ENCODE results near the gene PPDPF.
A peak's percentile ranks its signal among the peaks of the same experiment; 100 is the strongest.
"Not testable (repeated sequence)": the region's sequence is repeated elsewhere in the genome, so short reads cannot be mapped to it uniquely, and the experiment has no call there.

The PPDPF gene

GRCh38 chr20:63520504-63520933 lies at the start of gene PPDPF:
Gene PPDPF, plus strand, starts transcription at chr20:63520765. Its CDS starts 544 bp downstream, at chr20:63521309.
- Mint-ChIP-seq H3K4me1 (peaks cover 5% of the 10 kb centered on the region), H3K27me3 (no peaks in the 10 kb centered on the region), H3K9me3 (no peaks in the 10 kb centered on the region), H3K36me3 (peaks cover 9% of the 10 kb centered on the region), H3K4me3 (peak within 1 kb of the TSS; percentile 85), H3K27ac (peak within 1 kb of the TSS; percentile 74)

GRCh38 chr20:63471002-63471716 lies 49.4 kb upstream of the PPDPF start:
- peaks cover 24% of the 10 kb centered on the region for H3K27me3 Mint-ChIP-seq
- H3K9me3 Mint-ChIP-seq = no peaks in the 10 kb centered on the region
- peaks cover 5% of the 10 kb centered on the region for H3K4me1 Mint-ChIP-seq
- H3K4me3 Mint-ChIP-seq = no peak overlapping the region
- no peak overlapping the region for H3K27ac Mint-ChIP-seq
- H3K36me3 Mint-ChIP-seq = no peaks in the 10 kb centered on the region

DNA sequence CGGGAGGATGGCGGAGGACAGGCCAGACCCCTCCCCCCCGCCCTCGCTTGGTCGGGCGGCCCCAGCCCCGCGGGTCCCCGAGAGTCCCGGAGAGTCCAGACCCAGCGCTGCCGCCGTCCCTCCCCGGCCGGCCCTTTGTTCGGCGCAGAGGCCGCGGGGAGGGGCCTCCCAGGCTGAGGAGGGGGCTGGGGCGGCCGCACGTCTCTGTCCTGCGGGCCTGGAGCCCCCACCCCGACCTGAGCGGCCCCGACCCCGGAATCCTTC lies 48.9 kb upstream of the PPDPF start:
- no peak overlapping the region for H3K27ac Mint-ChIP-seq
- H3K4me3 Mint-ChIP-seq = no peak overlapping the region
- peaks cover 24% of the 10 kb centered on the region for H3K27me3 Mint-ChIP-seq
- no peaks in the 10 kb centered on the region for H3K36me3 Mint-ChIP-seq
- peaks cover 5% of the 10 kb centered on the region for H3K4me1 Mint-ChIP-seq
- no peaks in the 10 kb centered on the region for H3K9me3 Mint-ChIP-seq

GRCh38 chr20:63471981-63472831 lies 48.4 kb upstream of the PPDPF start, which contains the start of gene KCNQ2:
Gene KCNQ2, minus strand, starts transcription at chr20:63472655. Its CDS starts 192 bp downstream, at chr20:63472463.
- no peaks in the 10 kb centered on the region for H3K36me3 Mint-ChIP-seq
- peaks cover 24% of the 10 kb centered on the region for H3K27me3 Mint-ChIP-seq
- H3K4me3 Mint-ChIP-seq = no peak within 1 kb of the TSS

GRCh38 chr20:63472862-63473390 lies 47.6 kb upstream of the PPDPF start:
- Mint-ChIP-seq H3K27ac (no peak overlapping the region), H3K27me3 (peaks cover 22% of the 10 kb centered on the region), H3K36me3 (no peaks in the 10 kb centered on the region), H3K4me3 (no peak overlapping the region), H3K9me3 (no peaks in the 10 kb centered on the region), H3K4me1 (peaks cover 5% of the 10 kb centered on the region)

More at GRCh38 chr20:63471981-63472831, 48.4 kb upstream of the PPDPF start, which contains the start of gene KCNQ2:
- Mint-ChIP-seq H3K4me1 (peaks cover 5% of the 10 kb centered on the region), H3K9me3 (no peaks in the 10 kb centered on the region), H3K27ac (no peak within 1 kb of the TSS)

- Mint-ChIP-seq H3K4me1 (peaks cover 5% of the 10 kb centered on the region), H3K36me3 (no peaks in the 10 kb centered on the region), H3K27me3 (peaks cover 23% of the 10 kb centered on the region), H3K27ac (no peak overlapping the region), H3K4me3 (no peak overlapping the region), H3K9me3 (no peaks in the 10 kb centered on the region)
Observed at GRCh38 chr20:63473555-63474449, 46.8 kb upstream of the PPDPF start.

GRCh38 chr20:63475209-63475608 lies 45.4 kb upstream of the PPDPF start:
- Mint-ChIP-seq H3K27ac (no peak overlapping the region), H3K4me1 (peaks cover 5% of the 10 kb centered on the region), H3K9me3 (no peaks in the 10 kb centered on the region), H3K36me3 (no peaks in the 10 kb centered on the region), H3K27me3 (peaks cover 26% of the 10 kb centered on the region), H3K4me3 (no peak overlapping the region)

GRCh38 chr20:63477061-63477616 lies 43.4 kb upstream of the PPDPF start:
- H3K27ac Mint-ChIP-seq = no peak overlapping the region
- peaks cover 26% of the 10 kb centered on the region for H3K27me3 Mint-ChIP-seq
- peaks cover 5% of the 10 kb centered on the region for H3K4me1 Mint-ChIP-seq
- H3K36me3 Mint-ChIP-seq = no peaks in the 10 kb centered on the region
- no peaks in the 10 kb centered on the region for H3K9me3 Mint-ChIP-seq
- H3K4me3 Mint-ChIP-seq = no peak overlapping the region

DNA sequence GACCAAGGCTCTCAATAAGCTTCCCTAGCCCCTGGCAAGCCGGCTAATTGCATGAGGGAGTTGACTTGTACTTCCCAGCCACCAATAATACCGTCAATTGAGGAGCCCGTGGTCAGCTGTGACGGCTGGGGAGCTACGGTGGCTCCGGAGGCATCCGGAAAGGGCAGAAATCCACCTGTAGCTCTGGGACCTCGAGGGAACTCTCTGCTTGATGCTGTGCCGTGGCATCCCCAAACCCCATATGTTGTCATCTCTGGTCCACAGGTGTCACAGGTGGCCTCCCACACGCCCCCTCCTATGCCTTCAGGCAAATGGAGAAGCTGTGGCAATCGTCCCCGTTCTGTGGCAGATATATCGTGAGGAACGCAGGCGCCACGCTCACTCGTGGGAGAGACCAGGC lies 42.6 kb upstream of the PPDPF start:
- H3K27me3 Mint-ChIP-seq = peaks cover 29% of the 10 kb centered on the region

DNA sequence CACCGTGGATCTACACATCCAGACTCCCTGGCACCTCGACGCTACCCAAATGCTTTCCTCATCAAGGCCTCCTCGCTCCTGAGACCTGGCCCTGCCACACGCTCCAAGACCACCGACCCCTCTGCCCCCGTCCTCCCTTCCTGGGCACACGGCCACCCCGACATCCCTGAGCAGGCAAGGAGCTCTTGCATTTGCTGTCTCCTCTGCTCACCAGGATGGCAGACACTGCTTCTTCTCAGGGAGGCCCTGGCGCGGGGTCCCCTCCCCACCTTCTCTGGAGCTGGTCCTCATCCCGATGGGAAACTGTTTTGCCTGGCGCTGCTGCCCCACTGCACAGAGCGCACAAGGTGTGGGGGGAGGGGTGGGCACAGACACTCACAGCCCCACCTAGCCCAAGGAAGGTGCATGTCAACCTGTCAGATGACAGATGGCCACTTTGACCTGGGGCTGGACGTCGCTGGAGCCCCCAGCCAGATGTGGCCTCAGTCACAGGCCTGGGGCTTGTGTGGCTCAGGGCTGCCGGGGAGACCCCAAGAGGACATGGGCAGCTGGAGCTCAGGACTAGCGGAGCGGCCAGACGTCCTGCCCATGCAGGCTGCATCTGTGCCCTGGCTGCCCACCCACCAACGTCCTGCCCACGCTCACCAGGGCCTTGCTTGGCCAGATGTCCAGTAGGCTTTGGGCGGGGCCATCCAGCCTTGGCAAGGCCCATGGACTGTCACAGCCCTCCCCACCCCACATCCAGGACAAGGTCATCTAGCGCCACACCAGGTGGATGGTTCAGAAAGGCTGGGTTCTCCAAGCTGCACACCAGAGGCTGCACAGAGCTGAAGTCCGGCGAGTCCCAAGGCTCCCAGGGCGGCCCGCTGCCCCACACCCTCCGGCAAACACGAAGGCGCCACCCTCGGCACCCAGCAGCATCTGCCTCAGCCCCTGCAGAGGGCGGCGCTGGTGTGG lies 41.9 kb upstream of the PPDPF start:
- H3K27ac Mint-ChIP-seq = no peak overlapping the region
- H3K36me3 Mint-ChIP-seq = no peaks in the 10 kb centered on the region
- no peak overlapping the region for H3K4me3 Mint-ChIP-seq
- no peaks in the 10 kb centered on the region for H3K9me3 Mint-ChIP-seq
- H3K4me1 Mint-ChIP-seq = peaks cover 5% of the 10 kb centered on the region
- peaks cover 27% of the 10 kb centered on the region for H3K27me3 Mint-ChIP-seq

More for the DNA sequence above, 42.6 kb upstream of the PPDPF start:
- H3K4me1 Mint-ChIP-seq = peaks cover 5% of the 10 kb centered on the region
- H3K4me3 Mint-ChIP-seq = no peak overlapping the region
- no peaks in the 10 kb centered on the region for H3K36me3 Mint-ChIP-seq
- no peaks in the 10 kb centered on the region for H3K9me3 Mint-ChIP-seq
- H3K27ac Mint-ChIP-seq = no peak overlapping the region

DNA sequence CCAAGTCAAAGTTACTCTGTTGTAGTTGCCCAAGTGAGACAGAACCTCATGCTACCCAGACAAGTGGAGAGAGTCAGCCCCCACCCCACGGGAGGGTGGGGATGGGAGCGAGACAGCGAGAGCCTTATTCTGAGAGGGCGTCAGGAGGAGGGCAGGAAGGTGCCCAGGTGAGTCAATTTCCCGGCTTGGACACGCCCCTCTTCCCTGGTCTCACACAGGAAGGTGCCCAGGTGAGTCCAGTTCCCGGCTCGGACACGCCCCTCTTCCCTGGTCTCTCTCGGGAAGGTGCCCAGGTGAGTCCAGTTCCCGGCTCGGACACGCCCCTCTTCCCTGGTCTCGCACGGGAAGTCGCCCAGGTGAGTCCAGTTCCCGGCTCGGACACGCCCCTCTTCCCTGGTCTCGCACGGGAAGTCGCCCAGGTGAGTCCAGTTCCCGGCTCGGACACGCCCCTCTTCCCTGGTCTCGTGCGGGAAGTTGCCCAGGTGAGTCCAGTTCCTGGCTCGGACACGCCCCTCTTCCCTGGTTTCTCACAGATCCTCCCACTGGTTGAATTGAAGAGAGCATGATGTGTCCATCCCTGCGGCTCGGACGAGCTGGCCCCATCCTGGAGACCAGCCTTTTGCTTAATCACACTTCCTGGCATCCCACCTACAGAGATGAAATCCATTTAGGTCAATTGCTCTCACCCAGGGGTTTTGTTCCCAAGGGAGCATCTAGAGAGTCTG lies 40.7 kb upstream of the PPDPF start:
- H3K36me3 Mint-ChIP-seq, H3K4me3 Mint-ChIP-seq, H3K4me1 Mint-ChIP-seq, H3K9me3 Mint-ChIP-seq, H3K27ac Mint-ChIP-seq: not testable (repeated sequence)
- peaks cover 21% of the 10 kb centered on the region for H3K27me3 Mint-ChIP-seq

GRCh38 chr20:63481503-63481902 lies 39.1 kb upstream of the PPDPF start:
- Mint-ChIP-seq H3K4me1 (no peaks in the 10 kb centered on the region), H3K27ac (no peak overlapping the region), H3K9me3 (no peaks in the 10 kb centered on the region), H3K27me3 (peaks cover 21% of the 10 kb centered on the region), H3K4me3 (no peak overlapping the region), H3K36me3 (no peaks in the 10 kb centered on the region)

- Mint-ChIP-seq H3K4me3 (no peak overlapping the region), H3K36me3 (no peaks in the 10 kb centered on the region), H3K4me1 (no peaks in the 10 kb centered on the region), H3K9me3 (no peaks in the 10 kb centered on the region), H3K27ac (no peak overlapping the region), H3K27me3 (peaks cover 19% of the 10 kb centered on the region)
Observed at GRCh38 chr20:63482021-63482587, 38.5 kb upstream of the PPDPF start.

All from activated naive CD4-positive, alpha-beta T cell treated with anti-CD3 and anti-CD28 coated beads, Interleukin-2, amount 50 U/mL, for 24 hours (primary cell).